Mesothelial cell of epicardium (in vitro differentiated cells): ENCODE measurements around the gene PNMA1. TPM values are rescaled to one million over a fixed set of nuclear protein-coding genes. Genes with fewer than 3 reads are reported as not detected.

Source experiments
- DNase-seq, 2 experiments: peaks; one replicate each; pipeline ENCODE4 v3.0.0; 2021; ENCODE audit warnings: low spot score in 2 of 2; ENCODE audit not compliant: unreplicated experiment in 2 of 2
- H3K27ac Mint-ChIP-seq: 2 replicates; pipeline ENCODE4 v1.8.0; 2021; ENCODE audit warnings: mixed read lengths
- H3K27me3 Mint-ChIP-seq: 2 replicates; pipeline ENCODE4 v1.8.0; 2021; ENCODE audit warnings: low read depth, mixed read lengths
- H3K36me3 Mint-ChIP-seq: 2 replicates; pipeline ENCODE4 v1.8.0; 2021; ENCODE audit warnings: mixed read lengths
- H3K4me1 Mint-ChIP-seq: 2 replicates; pipeline ENCODE4 v1.8.0; 2021; ENCODE audit warnings: mixed read lengths
- H3K4me3 Mint-ChIP-seq: 2 replicates; pipeline ENCODE4 v1.8.0; 2021; ENCODE audit warnings: mild to moderate bottlenecking, moderate library complexity, mixed read lengths
- H3K9me3 Mint-ChIP-seq: 2 replicates; pipeline ENCODE4 v1.8.0; 2021; ENCODE audit warnings: mixed read lengths
- total RNA-seq: library from RNA; stranded (reverse); gene quantifications from 3 replicates; pipeline ENCODE4 v1.2.1, GENCODE V29; 2021
- TF ChIP-seq, protein P1 (sequence below): fragments of 200-600 bp; sonication (generic); IDR thresholded peaks from one replicate; pipeline ENCODE4 v1.5.0; 2021; ENCODE audit warnings: antibody characterized with exemption; ENCODE audit not compliant: unreplicated experiment

PNMA1 gene
- total RNA-seq, 1 donor from 2014 or later, result 46.4 TPM

DNA sequence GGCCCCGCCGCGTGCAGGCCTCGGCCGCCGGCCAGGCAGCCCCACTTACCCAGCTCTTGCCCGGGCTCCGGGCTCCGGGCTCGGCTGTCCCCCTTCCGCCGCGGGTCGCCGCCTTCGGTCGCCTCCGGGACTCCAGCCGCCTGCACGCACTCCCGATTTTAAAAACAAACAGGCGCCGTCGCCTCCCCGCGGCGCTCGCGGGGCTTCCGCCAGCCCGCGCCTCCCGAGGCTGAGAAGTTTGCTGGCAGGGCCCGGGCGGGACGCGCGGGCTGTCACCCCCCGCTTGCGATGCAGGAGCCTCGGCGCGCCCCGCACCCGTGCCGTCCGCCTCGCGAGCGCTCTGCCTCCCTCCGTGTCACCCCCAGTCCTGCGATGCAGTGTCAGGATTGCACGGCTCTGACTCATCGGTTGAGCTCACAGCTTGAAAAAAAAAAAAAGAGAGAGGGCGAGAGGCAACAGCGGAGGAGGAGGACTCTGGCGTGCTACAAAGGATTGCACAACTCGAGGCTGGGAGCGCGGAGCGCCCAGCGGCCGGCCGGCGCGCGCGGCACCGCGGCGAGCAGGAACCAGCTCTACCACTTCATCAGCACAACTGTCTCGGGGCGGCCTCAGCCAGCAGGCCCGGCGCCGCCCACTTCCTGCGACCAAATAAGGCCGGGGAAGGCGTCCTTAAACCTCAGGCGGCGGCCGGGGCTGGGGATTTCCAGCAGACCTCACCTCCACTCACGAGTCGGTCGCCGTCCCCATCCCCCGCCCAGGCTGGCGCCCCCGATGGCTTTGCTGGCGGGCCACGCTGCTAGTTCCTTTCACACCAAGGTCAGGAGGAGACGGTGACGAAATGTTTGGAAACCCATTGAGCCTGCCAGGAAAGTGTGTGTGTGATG is 45.8 kb upstream of the PNMA1 start:
- H3K4me1 Mint-ChIP-seq, result peaks cover 75% of the 10 kb centered on the region
- DNase-seq, result peak; percentile 92 to 96
- H3K36me3 Mint-ChIP-seq, result no peaks in the 10 kb centered on the region
- no peaks in the 10 kb centered on the region for H3K9me3 Mint-ChIP-seq
- H3K4me3 Mint-ChIP-seq, result peak overlapping the region; percentile 81
- H3K27me3 Mint-ChIP-seq, result no peaks in the 10 kb centered on the region
- TF ChIP-seq, protein P1, sequence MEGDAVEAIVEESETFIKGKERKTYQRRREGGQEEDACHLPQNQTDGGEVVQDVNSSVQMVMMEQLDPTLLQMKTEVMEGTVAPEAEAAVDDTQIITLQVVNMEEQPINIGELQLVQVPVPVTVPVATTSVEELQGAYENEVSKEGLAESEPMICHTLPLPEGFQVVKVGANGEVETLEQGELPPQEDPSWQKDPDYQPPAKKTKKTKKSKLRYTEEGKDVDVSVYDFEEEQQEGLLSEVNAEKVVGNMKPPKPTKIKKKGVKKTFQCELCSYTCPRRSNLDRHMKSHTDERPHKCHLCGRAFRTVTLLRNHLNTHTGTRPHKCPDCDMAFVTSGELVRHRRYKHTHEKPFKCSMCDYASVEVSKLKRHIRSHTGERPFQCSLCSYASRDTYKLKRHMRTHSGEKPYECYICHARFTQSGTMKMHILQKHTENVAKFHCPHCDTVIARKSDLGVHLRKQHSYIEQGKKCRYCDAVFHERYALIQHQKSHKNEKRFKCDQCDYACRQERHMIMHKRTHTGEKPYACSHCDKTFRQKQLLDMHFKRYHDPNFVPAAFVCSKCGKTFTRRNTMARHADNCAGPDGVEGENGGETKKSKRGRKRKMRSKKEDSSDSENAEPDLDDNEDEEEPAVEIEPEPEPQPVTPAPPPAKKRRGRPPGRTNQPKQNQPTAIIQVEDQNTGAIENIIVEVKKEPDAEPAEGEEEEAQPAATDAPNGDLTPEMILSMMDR, result no peak
- H3K27ac Mint-ChIP-seq, result peak overlapping the region; percentile 99

DNA sequence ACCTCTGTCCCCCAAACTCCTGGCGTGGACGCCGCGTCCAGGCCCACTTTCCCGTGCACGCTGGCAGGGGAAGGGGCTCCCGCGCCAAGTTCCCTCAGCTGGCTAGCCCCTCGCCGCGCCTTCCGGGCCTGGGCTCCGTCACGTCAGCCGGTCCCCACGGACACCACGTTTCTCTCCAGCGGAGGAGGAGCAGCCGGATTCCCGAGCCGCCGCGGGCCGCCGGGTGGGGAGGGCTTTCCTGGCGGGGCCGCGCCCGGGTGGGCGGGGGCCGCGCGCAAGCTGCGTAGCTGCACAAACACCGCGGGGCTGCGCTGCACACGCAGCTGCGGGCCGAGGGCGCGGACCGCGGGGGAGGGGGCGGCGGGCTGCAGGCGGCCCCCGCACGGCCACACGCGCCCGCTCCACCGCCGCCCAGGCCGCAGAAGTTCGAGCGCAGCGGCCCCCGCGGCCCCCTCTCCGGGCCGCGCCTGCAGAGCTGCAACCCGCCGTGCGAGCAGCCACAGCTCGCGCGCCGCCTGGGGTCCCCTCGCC is 45.1 kb upstream of the PNMA1 start:
- Mint-ChIP-seq H3K27me3 (no peaks in the 10 kb centered on the region), H3K4me3 (peak overlapping the region; percentile 77), H3K9me3 (no peaks in the 10 kb centered on the region), H3K27ac (peak overlapping the region; percentile 89), H3K4me1 (peaks cover 76% of the 10 kb centered on the region), H3K36me3 (no peaks in the 10 kb centered on the region)
- DNase-seq, result peak; percentile 50 to 69
- TF ChIP-seq, protein P1, result no peak

GRCh38 chr14:73758392-73759182 is 44.4 kb upstream of the PNMA1 start:
- Mint-ChIP-seq H3K4me3 (peak overlapping the region; percentile 77), H3K27me3 (no peaks in the 10 kb centered on the region), H3K27ac (peak overlapping the region; percentile 95), H3K4me1 (peaks cover 81% of the 10 kb centered on the region), H3K9me3 (no peaks in the 10 kb centered on the region), H3K36me3 (no peaks in the 10 kb centered on the region)
- TF ChIP-seq, protein P1, result peak; percentile 70
- DNase-seq, result peak; percentile 44 to 76

DNA sequence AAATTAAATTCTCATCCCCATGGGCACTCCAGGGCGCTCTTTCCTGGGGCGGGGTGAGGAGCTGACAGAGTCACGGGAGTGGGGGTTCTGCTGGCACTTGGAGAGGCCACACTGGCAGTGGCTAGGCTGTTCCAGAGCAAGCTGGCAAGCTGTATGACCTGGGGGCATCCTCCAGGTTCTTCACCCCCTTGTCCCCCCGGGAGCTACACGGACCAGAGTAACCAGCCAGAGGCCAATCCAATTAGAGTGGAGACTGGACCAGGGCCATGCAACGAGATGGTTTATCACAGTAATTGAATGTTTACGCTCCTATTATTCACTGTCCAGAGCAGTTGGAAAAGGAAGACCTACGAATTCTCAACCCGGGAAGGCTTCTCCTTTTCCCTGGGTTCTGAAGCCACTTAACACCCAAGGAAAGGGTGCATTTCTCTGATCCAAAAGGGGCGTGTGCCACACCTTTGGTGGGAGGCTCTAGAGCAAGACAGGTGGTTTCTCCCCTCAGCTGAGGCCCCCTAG is 43.8 kb upstream of the PNMA1 start:
- H3K4me3 Mint-ChIP-seq, result peak overlapping the region; percentile 77
- peak overlapping the region; percentile 95 for H3K27ac Mint-ChIP-seq
- H3K27me3 Mint-ChIP-seq, result no peaks in the 10 kb centered on the region
- TF ChIP-seq, protein P1, result no peak
- no peaks in the 10 kb centered on the region for H3K36me3 Mint-ChIP-seq
- peaks cover 82% of the 10 kb centered on the region for H3K4me1 Mint-ChIP-seq
- no peaks in the 10 kb centered on the region for H3K9me3 Mint-ChIP-seq
- no peak for DNase-seq

DNA sequence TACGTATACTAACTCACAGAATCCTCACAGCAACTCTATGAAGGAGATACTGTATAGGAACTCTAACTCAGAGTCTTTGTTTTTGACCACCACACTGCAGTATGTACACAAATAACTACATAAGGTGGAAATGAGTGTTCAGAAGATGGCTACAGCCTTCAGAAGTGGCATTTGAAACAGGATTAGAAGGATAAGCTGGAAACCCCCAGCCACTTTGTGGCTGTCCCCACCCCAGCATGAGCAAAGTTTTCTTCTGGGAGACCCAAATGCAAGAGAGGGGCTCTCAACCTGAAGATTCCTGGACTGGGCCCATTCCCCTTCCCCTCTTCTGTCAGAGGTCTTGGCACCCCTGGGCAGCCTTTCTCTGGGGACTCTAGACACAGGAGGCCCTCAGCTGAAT is 43.2 kb upstream of the PNMA1 start:
- peak overlapping the region; percentile 95 for H3K27ac Mint-ChIP-seq
- DNase-seq, result no peak
- H3K27me3 Mint-ChIP-seq, result no peaks in the 10 kb centered on the region
- peak overlapping the region; percentile 77 for H3K4me3 Mint-ChIP-seq
- peaks cover 82% of the 10 kb centered on the region for H3K4me1 Mint-ChIP-seq
- H3K9me3 Mint-ChIP-seq, result no peaks in the 10 kb centered on the region
- H3K36me3 Mint-ChIP-seq, result no peaks in the 10 kb centered on the region
- TF ChIP-seq, protein P1, result no peak
